Thoracic aorta (tissue), 2 donors: ENCODE results near the gene PLXNA1. TPM values are rescaled to one million over a fixed set of nuclear protein-coding genes. Genes with fewer than 3 reads are reported as not detected.
A peak's percentile ranks its signal among the peaks of the same experiment; 100 is the strongest.

ENCODE experiments used
- ATAC-seq: fragments of 150-250 bp; one replicate; pipeline ENCODE4 v1.8.0; 2017; ENCODE audit warnings: low read depth; ENCODE audit not compliant: insufficient number of reproducible peaks, low FRiP score
- DNase-seq: peaks from one replicate; pipeline ENCODE4 v3.0.0-alpha.2; 2020; ENCODE audit warnings: low spot score
- H3K27ac ChIP-seq, 2 donors: fragments of 200-600 bp; sonication (generic); 1 replicate in 1 of 2; 2 replicates in 1 of 2; pipeline ENCODE4 v1.5.1; 2016; ENCODE audit warnings: mild to moderate bottlenecking in 2 of 2, moderate library complexity in 2 of 2
- H3K27me3 ChIP-seq: fragments of 200-600 bp; sonication (generic); replicated peaks from 2 replicates; pipeline ENCODE4 v1.6.0; 2016; ENCODE audit warnings: mild to moderate bottlenecking; ENCODE audit not compliant: insufficient read depth
- H3K36me3 ChIP-seq: fragments of 200-600 bp; sonication (generic); one replicate; pipeline ENCODE4 v1.5.1; 2016
- H3K4me1 ChIP-seq, 2 donors: fragments of 200-600 bp; sonication (generic); 1 replicate in 1 of 2; 2 replicates in 1 of 2; pipeline versions ENCODE4 v1.5.1 to v1.6.0; 2016; ENCODE audit warnings: low read depth in 2 of 2, mild to moderate bottlenecking in 1 of 2; ENCODE audit not compliant: control insufficient read depth in 1 of 2
- H3K4me3 ChIP-seq: fragments of 200-600 bp; sonication (generic); 2 replicates; pipeline ENCODE4 v1.5.1; 2016; ENCODE audit warnings: mild to moderate bottlenecking
- H3K9me3 ChIP-seq: fragments of 200-600 bp; sonication (generic); 2 replicates; pipeline ENCODE4 v1.5.1; 2016
- CTCF ChIP-seq: fragments of 200-600 bp; sonication (generic); IDR thresholded peaks from one replicate; pipeline ENCODE4 v1.5.1; 2019; ENCODE audit warnings: antibody characterized with exemption
- total RNA-seq, 2 donors: library from RNA; depleted of rRNA; stranded (reverse); fragments of >200 nt; gene quantifications; one replicate each; pipeline versions ENCODE4 v1.1.0 to v1.2.3, GENCODE V29; 2016

Gene PLXNA1
- total RNA-seq, 2 donors from 2014 or later = 70.1 to 102 TPM

GRCh38 chr3:126957776-126958637 lies 24.9 kb upstream of the PLXNA1 start:
- ATAC-seq (no peak), DNase-seq (no peak)
- no peaks in the 10 kb centered on the region for H3K9me3 ChIP-seq
- H3K36me3 ChIP-seq = no peaks in the 10 kb centered on the region
- no peaks in the 10 kb centered on the region for H3K27me3 ChIP-seq
- no peak for TF ChIP-seq CTCF
- peaks cover 16 to 28% of the 10 kb centered on the region in 2 donors for H3K4me1 ChIP-seq
- no peak overlapping the region for H3K4me3 ChIP-seq
- H3K27ac ChIP-seq = no peak overlapping the region

- DNase-seq = no peak
- peaks cover 16 to 28% of the 10 kb centered on the region in 2 donors for H3K4me1 ChIP-seq
- no peaks in the 10 kb centered on the region for H3K9me3 ChIP-seq
- no peak overlapping the region for H3K27ac ChIP-seq
- H3K4me3 ChIP-seq = no peak overlapping the region
- no peaks in the 10 kb centered on the region for H3K27me3 ChIP-seq
- TF ChIP-seq CTCF = no peak
- H3K36me3 ChIP-seq = no peaks in the 10 kb centered on the region
- no peak for ATAC-seq
Measured at GRCh38 chr3:126958638-126959085, 24.3 kb upstream of the PLXNA1 start.

GRCh38 chr3:126959136-126959920 lies 23.6 kb upstream of the PLXNA1 start:
- Histone ChIP-seq H3K4me3 (no peak overlapping the region), H3K27ac (no peak overlapping the region), H3K27me3 (no peaks in the 10 kb centered on the region), H3K9me3 (no peaks in the 10 kb centered on the region), H3K4me1 (peaks cover 16 to 28% of the 10 kb centered on the region in 2 donors), H3K36me3 (no peaks in the 10 kb centered on the region)
- no peak for TF ChIP-seq CTCF
- DNase-seq (no peak), ATAC-seq (no peak)

GRCh38 chr3:126959921-126960603 lies 22.9 kb upstream of the PLXNA1 start:
- no peak overlapping the region for H3K27ac ChIP-seq
- H3K27me3 ChIP-seq = no peaks in the 10 kb centered on the region
- no peak overlapping the region for H3K4me3 ChIP-seq
- no peaks in the 10 kb centered on the region for H3K36me3 ChIP-seq
- TF ChIP-seq CTCF = no peak
- no peak for ATAC-seq
- DNase-seq = no peak
- peaks cover 16 to 28% of the 10 kb centered on the region in 2 donors for H3K4me1 ChIP-seq
- H3K9me3 ChIP-seq = no peaks in the 10 kb centered on the region

GRCh38 chr3:126960604-126960995 lies 22.3 kb upstream of the PLXNA1 start:
- ATAC-seq (no peak), DNase-seq (no peak)
- Histone ChIP-seq H3K9me3 (no peaks in the 10 kb centered on the region), H3K4me3 (no peak overlapping the region), H3K4me1 (peaks cover 16 to 28% of the 10 kb centered on the region in 2 donors), H3K27me3 (no peaks in the 10 kb centered on the region), H3K36me3 (no peaks in the 10 kb centered on the region), H3K27ac (peak overlapping the region; percentile 31 to 71)
- no peak for TF ChIP-seq CTCF
